HCT116 (cell line): ENCODE results near the gene FAM117A. TPM values are rescaled to one million over a fixed set of nuclear protein-coding genes. Genes with fewer than 3 reads are reported as not detected.

Experiments
- ATAC-seq: fragments of 200-7000 bp; cut with Tn5 transposase; 2 replicates; pipeline ENCODE4 v1.9.1; 2020; ENCODE audit warnings: mild to moderate bottlenecking, moderate library complexity
- BruUV-seq: library from RNA; stranded (reverse); fragments of 400-500 nt; replicated peaks from 2 replicates; lab custom pipeline; 2021; lab: Mats Ljungman, UMichigan
- CTCF ChIA-PET: fragments of 300-600 bp; sonication (Branson Sonifier 250); formaldehyde crosslinking; loops from one replicate; lab custom pipeline; 2021; ENCODE audit warnings: antibody characterized with exemption; lab: Charles Lee
- POLR2A ChIA-PET: fragments of 300-600, 350-600 bp; sonication (Branson Sonifier 250); formaldehyde crosslinking; loops from one replicate; lab custom pipeline; 2021; ENCODE audit warnings: antibody characterized with exemption; lab: Charles Lee
- RAD21 ChIA-PET, 2 experiments: fragments of 300-600 bp; sonication (Branson Sonifier 250); formaldehyde crosslinking; loops; one replicate each; lab custom pipeline; 2023; ENCODE audit warnings: low total read pairs in 2 of 2; ENCODE audit not compliant: uncharacterized antibody in 2 of 2, unreplicated experiment in 2 of 2, low non-redundant PET in 1 of 2; lab: Charles Lee
- DNase-seq: peaks from one replicate; pipeline ENCODE4 v3.0.0-alpha.2; 2010; ENCODE audit warnings: low read depth, low spot score
- H2AFZ ChIP-seq: fragments of 200-600 bp; shearing (Covaris generic), sonication (generic); 2 replicates; pipeline ENCODE4 v1.6.1; 2017; ENCODE audit warnings: low read depth, mixed run types, mixed read lengths, antibody characterized with exemption, low read length; ENCODE audit not compliant: poor library complexity, severe bottlenecking
- H3K27ac ChIP-seq: 2 replicates; pipeline ENCODE4 v1.5.1; 2012; ENCODE audit warnings: low read depth, low read length
- H3K27me3 ChIP-seq: fragments of 200-600 bp; sonication (generic); 2 replicates; pipeline ENCODE4 v1.6.1; 2016; ENCODE audit warnings: mixed run types, low read length, mixed read lengths; ENCODE audit not compliant: insufficient read depth
- H3K36me3 ChIP-seq, 2 experiments: fragments of 200-500 bp in 1 of 2; fragments of 200-600 bp in 1 of 2; sonication (Bioruptor generic) in 1 of 2; sonication (generic) in 1 of 2; 2 replicates each; pipeline versions ENCODE4 v1.5.1 to v1.6.1; 2014 to 2016; ENCODE audit warnings: low read length in 2 of 2, inconsistent platforms in 1 of 2, mixed read lengths in 1 of 2, mixed run types in 1 of 2; ENCODE audit not compliant: insufficient read depth in 2 of 2, control insufficient read depth in 1 of 2
- H3K4me1 ChIP-seq, 2 experiments: fragments of 200-600 bp in 1 of 2; sonication (generic) in 1 of 2; 2 replicates each; pipeline versions ENCODE4 v1.5.1 to v1.6.1; 2012 to 2017; ENCODE audit warnings: low read length in 2 of 2, inconsistent platforms in 1 of 2, mild to moderate bottlenecking in 1 of 2, mixed read lengths in 1 of 2, mixed run types in 1 of 2, moderate library complexity in 1 of 2; ENCODE audit not compliant: insufficient read depth in 2 of 2, control insufficient read depth in 1 of 2
- H3K4me2 ChIP-seq: fragments of 200-600 bp; sonication (generic); 2 replicates; pipeline ENCODE4 v1.6.1; 2017; ENCODE audit warnings: mixed run types, low read length, mixed read lengths
- H3K4me3 ChIP-seq, 2 experiments: fragments of 200-600 bp in 1 of 2; sonication (generic) in 1 of 2; replicated peaks in 1 of 2; 2 replicates each; pipeline ENCODE4 v1.5.1; 2011 to 2016; ENCODE audit warnings: low read length in 2 of 2, control low read depth in 1 of 2, low read depth in 1 of 2, mild to moderate bottlenecking in 1 of 2, mixed read lengths in 1 of 2, mixed run types in 1 of 2
- H3K79me2 ChIP-seq: fragments of 200-600 bp; sonication (generic); 2 replicates; pipeline ENCODE4 v1.6.1; 2017; ENCODE audit warnings: mild to moderate bottlenecking, mixed run types, low read length, moderate library complexity, mixed read lengths; ENCODE audit not compliant: insufficient read depth
- H3K9ac ChIP-seq: fragments of 200-600 bp; sonication (generic); 2 replicates; pipeline ENCODE4 v1.6.1; 2016; ENCODE audit warnings: low read length, mixed read lengths
- H3K9me2 ChIP-seq: fragments of 200-600 bp; sonication (generic), shearing (Covaris generic); 2 replicates; pipeline ENCODE4 v1.6.1; 2017; ENCODE audit warnings: mixed run types, mild to moderate bottlenecking, moderate library complexity; ENCODE audit not compliant: insufficient read depth
- H3K9me3 ChIP-seq, 2 experiments: fragments of 200-500 bp in 1 of 2; fragments of 200-600 bp in 1 of 2; sonication (Bioruptor generic) in 1 of 2; sonication (generic) in 1 of 2; 2 replicates each; pipeline ENCODE4 v1.6.1; 2014 to 2017; ENCODE audit warnings: low read length in 2 of 2, mixed read lengths in 2 of 2, inconsistent platforms in 1 of 2, low read depth in 1 of 2, mild to moderate bottlenecking in 1 of 2, mixed run types in 1 of 2, moderate library complexity in 1 of 2; ENCODE audit not compliant: control insufficient read depth in 1 of 2, insufficient read depth in 1 of 2
- H4K20me1 ChIP-seq: fragments of 200-600 bp; sonication (generic), shearing (Covaris generic); 2 replicates; pipeline ENCODE4 v1.6.1; 2017; ENCODE audit warnings: mixed run types, mild to moderate bottlenecking, moderate library complexity; ENCODE audit not compliant: insufficient read depth
- CEBPB ChIP-seq: IDR thresholded peaks from 2 replicates; pipeline ENCODE4 v1.6.1; 2012; ENCODE audit warnings: low read depth
- POLR2A ChIP-seq: IDR thresholded peaks from 2 replicates; pipeline ENCODE4 v1.7.0; 2011; ENCODE audit warnings: borderline replicate concordance; ENCODE audit not compliant: insufficient read depth, insufficient read length; ENCODE audit errors: extremely low read depth
- SRF ChIP-seq: IDR thresholded peaks from 2 replicates; pipeline ENCODE4 v1.6.1; 2012; ENCODE audit warnings: low read depth
- ZNF274 ChIP-seq: fragments of 200-500 bp; sonication (Bioruptor generic); IDR thresholded peaks from 2 replicates; pipeline ENCODE4 v1.6.1; 2014; ENCODE audit warnings: mild to moderate bottlenecking, low read depth, low read length, inconsistent platforms
- intact Hi-C: fragments of 100-400 bp; cut with micrococcal nuclease; formaldehyde crosslinking; loops from 2 replicates; pipeline ENCODE4 v1.10.0; 2022
- total RNA-seq: library from RNA; stranded (reverse); gene quantifications from one replicate; pipeline ENCODE4 v1.2.1, GENCODE V29; 2021; ENCODE audit not compliant: unreplicated experiment

FAM117A gene
- total RNA-seq, 1 experiment from 2014 or later, result 12.8 TPM

DNA sequence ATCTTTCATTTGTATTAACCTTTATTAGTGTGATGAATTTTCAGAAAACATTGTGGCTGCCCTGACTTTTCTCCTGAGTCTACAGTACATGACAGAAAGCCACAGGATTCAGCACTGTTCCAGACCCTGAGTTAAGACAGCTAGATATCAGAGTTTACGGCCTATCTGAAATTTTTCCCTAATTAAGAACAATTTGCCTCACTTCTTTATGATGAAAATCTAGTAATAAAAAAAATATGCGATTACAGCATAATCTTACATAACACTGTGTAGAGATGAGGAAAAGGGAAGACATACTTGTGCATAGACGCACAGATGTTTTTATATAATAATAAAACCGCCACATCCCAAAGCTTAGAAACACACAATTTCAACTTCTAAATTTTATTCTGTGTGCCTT is 93.3 kb downstream of the FAM117A start:
- ChIA-PET CTCF (interaction anchor here (1.5 kb wide), 1 partner anchor 101 kb away, joined by 7 read pairs; no protein-coding TSS in a partner anchor), POLR2A (no interaction called here), RAD21 (no interaction called here)
- Histone ChIP-seq H3K4me1 (no peaks in the 10 kb centered on the region), H3K9me2 (no peaks in the 10 kb centered on the region), H3K79me2 (peaks cover 88% of the 10 kb centered on the region), H4K20me1 (peaks cover 2% of the 10 kb centered on the region; the same call in 1 of the 2 replicates), H3K4me2 (no peak overlapping the region), H3K9me3 (no peaks in the 10 kb centered on the region), H3K27ac (no peak overlapping the region), H3K27me3 (no peaks in the 10 kb centered on the region), H3K9ac (no peak overlapping the region), H2AFZ (no peak overlapping the region), H3K4me3 (no peak overlapping the region), H3K36me3 (no peaks in the 10 kb centered on the region; a peak in 1 of 4 replicates)
- no TSS peak for BruUV-seq
- no peak for TF ChIP-seq CEBPB
- no peak for TF ChIP-seq SRF
- ATAC-seq (no peak), DNase-seq (no peak)
- intact Hi-C loops, result no loop called here

DNA sequence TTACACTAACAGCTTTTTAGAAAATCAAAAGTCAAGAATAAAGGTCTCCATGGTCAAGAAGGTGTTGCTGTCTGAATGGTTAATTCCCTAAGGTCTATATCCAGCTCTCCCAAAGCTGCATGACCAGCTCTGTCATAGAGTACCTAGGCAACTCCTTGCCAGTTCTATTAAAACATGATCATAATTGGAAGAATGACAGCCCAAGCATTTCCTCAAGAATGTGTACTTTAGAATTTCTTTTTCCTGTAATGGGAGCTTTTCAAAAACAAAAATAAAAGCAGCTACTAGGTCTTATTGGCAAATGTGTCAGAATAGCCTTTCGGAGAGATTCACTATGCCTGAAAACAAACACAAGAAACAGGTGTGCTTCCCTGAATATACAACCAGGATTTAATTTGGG is 93.9 kb downstream of the FAM117A start:
- no peaks in the 10 kb centered on the region; a peak in 1 of 4 replicates for H3K36me3 ChIP-seq
- peaks cover 84% of the 10 kb centered on the region for H3K79me2 ChIP-seq
- H3K4me2 ChIP-seq, result no peak overlapping the region
- intact Hi-C loops, result no loop called here
- TF ChIP-seq POLR2A (no peak), ZNF274 (no peak)
- BruUV-seq, result no TSS peak
- RAD21 ChIA-PET, result no interaction called here
- DNase-seq (no peak), ATAC-seq (no peak)
- CTCF ChIA-PET, result no interaction called here
- H3K4me3 ChIP-seq, result no peak overlapping the region
- POLR2A ChIA-PET, result no interaction called here
- H3K9me2 ChIP-seq, result no peaks in the 10 kb centered on the region
- no peaks in the 10 kb centered on the region for H3K27me3 ChIP-seq
- H4K20me1 ChIP-seq, result peaks cover 2% of the 10 kb centered on the region; the same call in 1 of the 2 replicates
- no peaks in the 10 kb centered on the region for H3K9me3 ChIP-seq
- H2AFZ ChIP-seq, result no peak overlapping the region
- no peak overlapping the region for H3K9ac ChIP-seq
- H3K4me1 ChIP-seq, result no peaks in the 10 kb centered on the region
- no peak overlapping the region for H3K27ac ChIP-seq
